Activated T-helper 9 cell treated with anti-CD3 and anti-CD28 coated beads, Interleukin-2, amount 50 U/mL, for 16 hours (primary cell): ENCODE data around the gene CTSW.

Experiments used
- DNase-seq: peaks from one replicate; pipeline ENCODE4 v3.0.0-alpha.2; 2020; ENCODE audit warnings: low read depth

Gene CTSW

GRCh38 chr11:65855927-65856363 is 23.7 kb upstream of the CTSW start:
- DNase-seq, result no peak

- peak; percentile 77 for DNase-seq
These were observed 22.7 kb upstream of the CTSW start for GRCh38 chr11:65856689-65857499.

- DNase-seq, result no peak
These were observed 22.2 kb upstream of the CTSW start for GRCh38 chr11:65857500-65857852.

- peak; percentile 97 for DNase-seq
These were observed 21.6 kb upstream of the CTSW start, which contains the start of gene CFL1 for GRCh38 chr11:65857853-65858680. Gene CFL1 (minus strand): TSS chr11:65858180. CDS start chr11:65858099, 81 bp downstream.

GRCh38 chr11:65858681-65859087 is 21.0 kb upstream of the CTSW start:
- DNase-seq, result no peak

- peak; percentile 94 for DNase-seq
These were observed 20.4 kb upstream of the CTSW start for GRCh38 chr11:65859095-65859811.

GRCh38 chr11:65859812-65860277 is 19.8 kb upstream of the CTSW start:
- DNase-seq, result no peak

GRCh38 chr11:65860278-65861164 is 19.1 kb upstream of the CTSW start, which contains the start of gene MUS81:
Gene MUS81 (plus strand): TSS chr11:65860433. CDS start chr11:65860754, 321 bp downstream.
- peak; percentile 93 for DNase-seq

- DNase-seq, result no peak
These were observed 18.5 kb upstream of the CTSW start for GRCh38 chr11:65861165-65861505.

GRCh38 chr11:65861533-65862183 is 18.0 kb upstream of the CTSW start:
- DNase-seq, result no peak

GRCh38 chr11:65862191-65862735 is 17.4 kb upstream of the CTSW start:
- no peak for DNase-seq

- DNase-seq, result no peak
These were observed 16.4 kb upstream of the CTSW start for GRCh38 chr11:65862941-65863888.

- DNase-seq, result no peak
These were observed 15.5 kb upstream of the CTSW start for GRCh38 chr11:65863889-65864705.

GRCh38 chr11:65864706-65865471 is 14.7 kb upstream of the CTSW start:
- no peak for DNase-seq

GRCh38 chr11:65865550-65866172 is 14.0 kb upstream of the CTSW start:
- DNase-seq, result no peak

- no peak for DNase-seq
These were observed 12.9 kb upstream of the CTSW start for GRCh38 chr11:65866509-65867283.
